Ammon's horn (tissue), 1 donor: ENCODE data around the gene CXorf38.
A peak's percentile ranks its signal among the peaks of the same experiment; 100 is the strongest.

Experiments
- DNase-seq: peaks from one replicate; pipeline ENCODE4 v3.0.0-alpha.2; 2016; ENCODE audit warnings: low spot score

The CXorf38 gene

DNA sequence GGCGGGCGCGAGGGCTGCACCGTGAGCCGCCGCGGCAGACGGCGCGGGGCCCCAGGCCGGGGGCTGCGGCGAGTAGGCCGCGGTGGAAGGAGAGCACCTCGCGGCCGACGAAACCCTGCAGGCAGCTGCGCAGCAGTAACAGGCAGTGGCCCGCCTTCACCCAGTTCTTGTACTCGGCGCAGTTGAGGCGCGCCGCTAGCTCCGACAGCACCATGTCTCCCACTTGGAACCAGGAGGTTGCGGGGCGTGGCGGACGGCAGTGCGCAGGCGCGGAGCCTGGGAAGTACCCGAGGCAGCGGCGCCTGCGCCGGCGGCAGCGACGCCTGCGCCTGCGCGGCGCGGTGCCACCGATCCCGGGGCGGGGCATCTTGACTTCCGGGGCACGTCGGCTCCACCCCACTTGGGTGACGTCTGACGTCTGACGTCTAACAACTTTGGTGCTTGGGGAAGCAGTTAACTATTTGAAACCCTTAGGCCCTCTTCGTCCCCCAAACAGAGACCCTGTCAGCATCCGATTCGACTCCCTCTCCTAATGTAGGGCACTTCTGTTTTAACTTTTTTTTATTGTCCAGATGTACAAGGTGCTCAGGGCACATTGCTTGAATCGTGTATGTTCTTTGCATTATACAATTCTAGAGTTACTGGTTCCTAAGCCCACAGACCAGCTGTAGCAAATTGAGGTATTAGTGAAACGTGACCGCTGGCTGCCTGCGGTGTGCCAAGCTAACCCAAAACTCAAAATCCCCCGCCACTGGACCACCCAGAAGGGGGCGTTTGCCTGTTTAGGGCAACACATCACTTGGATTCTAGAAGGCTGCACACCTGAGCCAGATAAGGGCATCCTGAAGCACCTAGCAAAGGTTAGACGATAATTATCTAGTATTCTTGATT lies at the start of gene CXorf38:
Gene CXorf38, minus strand, starts transcription at position 255 of the 891 bp plus-strand sequence. Its CDS starts 41 bp downstream, at position 214.
- DNase-seq: peak; percentile 84

GRCh38 chrX:40694802-40695201 lies 47.4 kb upstream of the CXorf38 start:
- no peak for DNase-seq

DNA sequence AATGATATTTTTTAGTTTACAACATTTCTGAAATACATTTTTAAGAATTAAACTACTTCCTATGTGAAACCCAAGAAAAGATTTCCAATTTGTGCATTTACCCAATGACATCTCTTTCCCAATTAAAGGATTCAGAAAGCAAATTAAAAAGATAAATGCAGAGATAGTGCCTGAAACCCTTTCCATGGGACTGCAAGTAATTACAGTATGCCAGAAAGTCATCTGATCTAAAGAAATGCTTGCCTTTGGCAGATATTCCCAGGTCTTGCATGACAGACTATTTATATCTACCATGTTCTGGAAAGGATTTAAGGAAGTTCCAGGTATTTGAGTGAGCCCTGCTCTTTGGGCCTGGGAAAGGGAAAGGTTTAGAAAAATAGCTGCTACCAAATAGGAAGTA lies 41.6 kb upstream of the CXorf38 start:
- DNase-seq: no peak

- DNase-seq: no peak
Measured at GRCh38 chrX:40687169-40687568, 39.8 kb upstream of the CXorf38 start.

- no peak for DNase-seq
Measured at GRCh38 chrX:40685362-40685918, 38.1 kb upstream of the CXorf38 start.

DNA sequence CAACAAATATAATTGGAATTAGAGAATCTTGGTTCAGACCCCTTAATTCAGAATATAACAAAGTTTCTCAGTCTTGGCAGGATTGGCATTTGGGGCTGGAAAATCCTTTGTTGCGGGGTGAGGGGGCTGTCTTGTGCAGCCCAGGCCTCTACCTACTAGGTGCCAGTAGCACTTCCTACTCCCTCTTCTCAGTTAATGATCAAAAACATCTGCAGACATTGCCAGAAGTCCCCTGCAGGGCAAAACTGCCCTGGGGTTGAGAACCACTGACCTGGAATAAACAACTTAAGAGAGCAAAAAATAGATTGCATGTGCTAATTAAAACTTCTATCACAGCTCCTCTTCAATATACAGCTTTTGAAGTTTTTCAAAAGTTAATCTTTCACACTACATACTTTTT lies 36.7 kb upstream of the CXorf38 start:
- no peak for DNase-seq

- DNase-seq: no peak
Measured at GRCh38 chrX:40683245-40683644, 35.9 kb upstream of the CXorf38 start.

GRCh38 chrX:40671126-40671525 lies 23.8 kb upstream of the CXorf38 start:
- no peak for DNase-seq

GRCh38 chrX:40663880-40664630 lies 16.7 kb upstream of the CXorf38 start:
- DNase-seq: peak; percentile 15

- no peak for DNase-seq
Measured at GRCh38 chrX:40663078-40663740, 15.8 kb upstream of the CXorf38 start.

DNA sequence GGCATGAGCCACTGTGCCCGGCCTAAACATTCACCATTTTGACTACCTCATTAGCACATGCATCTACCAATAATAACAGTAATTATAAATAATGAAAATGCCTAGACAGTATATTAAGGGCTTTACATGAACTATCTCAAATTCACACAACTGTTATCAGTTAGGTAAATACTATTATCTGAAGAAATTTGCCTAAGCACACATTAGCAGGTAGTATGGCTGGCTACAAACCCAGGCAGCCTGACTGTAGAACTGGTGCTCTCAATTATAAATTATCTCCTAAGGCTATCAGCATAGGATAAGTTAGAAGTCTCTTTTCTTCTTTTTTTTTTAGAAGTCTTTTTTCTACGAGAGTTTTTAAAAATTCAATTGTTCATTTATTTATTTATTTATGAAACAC lies 14.1 kb upstream of the CXorf38 start:
- no peak for DNase-seq

DNA sequence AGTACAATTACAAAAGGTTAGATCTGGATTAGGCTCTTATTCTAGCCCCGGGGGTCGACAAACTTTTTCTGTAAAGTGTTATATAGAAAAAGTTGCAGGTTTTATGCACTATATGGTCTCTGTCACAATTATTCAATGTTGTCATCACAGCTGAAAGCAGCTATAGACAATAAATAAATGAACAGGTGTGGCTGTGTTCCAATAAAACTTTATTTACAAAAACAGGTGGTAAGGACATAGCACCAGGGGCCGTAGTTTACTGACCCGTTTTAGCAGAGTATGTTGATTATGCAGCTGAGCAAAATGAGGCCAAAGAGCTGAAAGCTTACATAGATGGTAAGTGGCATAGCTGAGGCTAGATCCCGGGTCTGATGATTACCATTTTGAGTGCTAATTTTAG lies 13.0 kb upstream of the CXorf38 start:
- no peak for DNase-seq

DNA sequence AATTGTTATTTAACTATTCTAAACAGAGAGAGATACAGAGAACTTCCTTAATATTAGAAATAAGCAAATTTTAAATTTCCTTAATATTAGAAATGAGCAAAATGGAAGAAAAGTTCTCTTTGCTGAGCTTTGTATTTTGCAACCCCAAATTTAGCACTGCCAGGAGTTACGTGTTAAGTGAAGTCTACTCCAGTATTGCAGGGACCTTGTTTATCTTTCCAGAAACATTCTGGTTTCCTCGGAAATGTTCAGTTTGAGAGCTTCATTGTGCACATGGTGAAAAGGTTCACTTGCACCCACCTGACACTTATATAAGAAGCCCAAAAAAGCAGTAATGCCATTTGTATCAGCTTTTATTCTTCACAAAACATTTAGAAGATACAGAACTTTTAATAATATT lies 6.2 kb upstream of the CXorf38 start:
- DNase-seq: no peak

GRCh38 chrX:40652664-40653063 lies 5.3 kb upstream of the CXorf38 start:
- DNase-seq: no peak

GRCh38 chrX:40651620-40652223 lies 4.4 kb upstream of the CXorf38 start:
- DNase-seq: peak; percentile 62

DNA sequence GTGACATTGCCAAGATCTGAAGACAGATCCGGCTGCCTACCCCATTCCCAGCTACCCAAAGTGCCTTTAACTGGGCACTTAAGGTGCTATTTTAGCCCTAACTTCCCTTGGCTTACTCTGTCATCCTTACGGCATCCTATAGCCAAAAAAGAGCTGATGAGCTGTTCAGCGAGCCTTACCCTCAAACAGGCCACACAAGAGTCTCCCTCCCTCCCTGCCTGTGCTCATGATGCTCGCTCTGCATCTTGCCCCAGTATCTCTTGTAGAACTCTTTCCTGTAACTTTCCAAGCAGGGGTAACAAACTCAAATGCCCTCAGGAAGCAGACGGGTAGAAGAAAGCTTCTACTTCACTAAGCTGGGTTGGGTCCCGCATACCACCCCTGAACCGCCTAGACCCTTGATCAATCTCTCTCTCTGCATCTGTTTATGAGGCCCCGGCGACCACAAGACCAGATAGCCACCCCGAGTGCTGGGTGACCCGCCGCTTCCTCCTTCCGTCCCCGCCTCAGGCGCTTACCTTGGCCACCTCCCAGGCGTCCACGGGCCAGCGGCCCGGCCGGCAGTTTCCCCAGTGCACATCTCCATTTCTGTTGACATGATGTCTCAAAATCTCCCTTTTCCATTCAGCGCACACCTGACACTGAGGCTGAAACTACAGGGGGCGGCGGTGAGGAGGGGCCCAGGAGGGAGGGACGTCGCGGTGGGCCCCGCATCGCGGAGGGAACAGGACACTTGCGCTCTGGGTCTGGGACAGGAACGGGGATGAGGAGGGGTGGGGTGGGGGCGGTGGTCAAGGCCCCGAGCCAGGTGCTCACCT lies 663 bp downstream of the CXorf38 start:
- DNase-seq: peak; percentile 2

DNA sequence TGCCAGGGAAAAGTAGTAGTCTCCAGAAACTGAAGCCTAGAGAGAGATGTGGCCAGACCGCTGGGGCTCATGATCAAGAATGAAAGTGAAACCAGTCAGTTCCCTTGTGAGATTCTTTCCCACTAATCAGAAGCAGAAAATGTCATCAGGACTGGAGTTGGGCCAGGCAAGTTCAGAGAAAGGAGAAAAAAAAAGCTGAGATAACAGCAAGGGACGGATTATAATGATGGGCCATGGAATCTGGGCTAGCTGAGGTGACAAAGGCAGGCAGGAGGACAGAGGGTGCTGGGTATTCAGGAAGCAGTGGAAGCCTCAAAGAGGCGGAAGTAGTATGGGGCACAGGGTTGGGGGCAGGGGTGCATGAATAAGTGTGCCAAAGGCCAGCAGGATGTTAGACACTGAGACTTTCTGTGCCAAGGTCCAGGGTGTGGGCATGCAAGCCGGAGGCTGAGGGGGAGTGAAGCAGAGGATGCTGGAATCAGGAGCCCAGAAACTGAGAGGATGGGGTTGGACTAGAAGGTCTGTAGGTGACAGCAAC lies 2.5 kb downstream of the CXorf38 start:
- DNase-seq: peak; percentile 35

DNA sequence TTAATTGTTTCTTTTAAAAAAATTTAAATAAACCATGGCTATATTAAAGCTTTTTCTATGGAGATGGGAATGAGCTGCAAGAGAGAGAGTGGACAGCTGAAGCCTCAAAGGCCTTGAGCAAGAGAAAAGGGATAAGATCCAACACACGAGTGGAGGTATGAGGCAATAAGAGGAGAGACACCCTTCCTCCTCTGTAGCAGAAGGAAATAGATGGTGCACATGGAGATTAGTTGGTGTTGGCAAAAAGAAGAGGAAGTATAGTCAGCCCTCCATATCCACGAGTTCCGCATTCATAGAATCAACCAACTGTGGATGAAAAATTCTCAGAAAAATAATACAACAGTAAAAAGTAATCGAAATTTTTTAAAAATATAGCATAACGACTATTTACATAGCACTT lies 3.2 kb downstream of the CXorf38 start:
- peak; percentile 34 for DNase-seq

DNA sequence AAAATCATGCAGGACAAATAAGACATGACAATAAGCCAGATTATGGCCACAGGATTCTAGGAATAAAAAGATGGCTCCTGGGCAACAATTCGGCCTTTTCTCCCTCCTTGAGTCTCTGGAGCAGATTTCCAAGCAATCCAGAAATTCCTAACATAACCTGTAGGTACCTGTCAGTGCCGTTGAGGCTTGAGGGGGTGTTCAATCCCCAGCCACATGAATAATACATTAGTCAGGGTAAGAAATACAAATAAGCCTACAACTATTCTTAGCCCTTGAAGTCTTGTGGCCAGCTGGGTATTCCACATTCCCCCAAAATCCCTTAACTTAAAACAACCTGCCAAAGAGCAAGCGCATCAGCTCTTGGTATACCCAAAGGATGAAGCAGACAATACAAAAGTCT lies 9.7 kb downstream of the CXorf38 start:
- no peak for DNase-seq

DNA sequence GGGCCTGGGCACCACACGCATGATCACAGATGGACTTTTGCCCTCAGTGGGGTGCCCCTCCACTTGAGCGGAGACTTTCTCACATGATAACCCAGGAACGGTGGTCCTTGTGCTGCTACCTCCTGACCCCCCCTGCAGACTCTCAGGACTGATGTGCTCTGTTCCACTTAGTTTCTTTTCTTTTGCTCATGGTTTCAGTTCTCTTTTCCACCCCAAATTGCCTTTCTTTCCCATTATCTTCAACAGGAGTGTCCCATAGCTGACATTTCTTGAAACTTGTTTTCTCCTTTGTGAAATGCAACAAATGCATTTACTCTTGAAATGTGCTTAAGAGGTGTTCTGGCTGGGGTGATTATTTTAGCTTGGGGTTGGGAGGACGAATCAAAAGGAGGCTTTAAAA lies 15.2 kb downstream of the CXorf38 start:
- no peak for DNase-seq

- no peak for DNase-seq
Measured at GRCh38 chrX:40628506-40628905, 18.9 kb downstream of the CXorf38 start.
